NCI-H1436 treated with DMSO at 0.1 percent for 48 hours (cell line): ENCODE results near the gene MPC1.
"Not testable (repeated sequence)": the region's sequence is repeated elsewhere in the genome, so short reads cannot be mapped to it uniquely, and the experiment has no call there.

Source experiments
- DNase-seq: peaks from one replicate; lab custom pipeline; 2025; lab: John Stamatoyannopoulos, UW

MPC1 gene

GRCh38 chr6:166344921-166345320 is 37.8 kb downstream of the MPC1 start:
- not testable (repeated sequence) for DNase-seq

- no peak for DNase-seq
Measured at GRCh38 chr6:166344240-166344639, 38.5 kb downstream of the MPC1 start.

GRCh38 chr6:166343150-166343487 is 39.6 kb downstream of the MPC1 start:
- DNase-seq, result no peak

GRCh38 chr6:166342349-166343149 is 40.2 kb downstream of the MPC1 start, which contains the start of gene SFT2D1:
TSS of gene SFT2D1 (minus strand) at chr6:166342545. CDS start at chr6:166342481, 64 bp downstream.
- DNase-seq, result no peak

GRCh38 chr6:166341977-166342348 is 40.8 kb downstream of the MPC1 start:
- no peak for DNase-seq

GRCh38 chr6:166341464-166341863 is 41.3 kb downstream of the MPC1 start:
- no peak for DNase-seq

GRCh38 chr6:166338854-166339253 is 43.9 kb downstream of the MPC1 start:
- DNase-seq, result no peak

GRCh38 chr6:166336847-166337246 is 45.9 kb downstream of the MPC1 start:
- DNase-seq, result no peak

GRCh38 chr6:166335378-166336302 is 47.1 kb downstream of the MPC1 start:
- no peak for DNase-seq

GRCh38 chr6:166334878-166335277 is 47.9 kb downstream of the MPC1 start:
- no peak for DNase-seq

GRCh38 chr6:166333172-166333995 is 49.4 kb downstream of the MPC1 start:
- DNase-seq, result no peak

- DNase-seq, result no peak
Measured at GRCh38 chr6:166331503-166332415, 51.0 kb downstream of the MPC1 start.

GRCh38 chr6:166330612-166331011 is 52.1 kb downstream of the MPC1 start:
- DNase-seq, result no peak

- no peak for DNase-seq
Measured at GRCh38 chr6:166325383-166326042, 57.2 kb downstream of the MPC1 start.

GRCh38 chr6:166323395-166323794 is 59.3 kb downstream of the MPC1 start:
- no peak for DNase-seq

GRCh38 chr6:166318649-166319600 is 63.8 kb downstream of the MPC1 start:
- DNase-seq, result no peak

- DNase-seq, result no peak
Measured at GRCh38 chr6:166318227-166318626, 64.5 kb downstream of the MPC1 start.

- no peak for DNase-seq
Measured at GRCh38 chr6:166317261-166318212, 65.2 kb downstream of the MPC1 start.
